Sigmoid colon (tissue), 7 donors: ENCODE results near the gene DLG1. TPM values are rescaled to one million over a fixed set of nuclear protein-coding genes. Genes with fewer than 3 reads are reported as not detected.

ENCODE experiments used
- DNase-seq: peaks from one replicate; pipeline ENCODE4 v3.0.0-alpha.2; 2019
- H3K27ac ChIP-seq, 4 donors: fragments of 200-600 bp; sonication (generic); one replicate each; pipeline ENCODE4 v1.5.1; 2016 to 2019; ENCODE audit warnings: mild to moderate bottlenecking in 1 of 4
- H3K27me3 ChIP-seq, 3 donors: fragments of 200-600 bp; sonication (generic); one replicate each; pipeline ENCODE4 v1.5.1; 2019; ENCODE audit warnings: mild to moderate bottlenecking in 1 of 3
- H3K36me3 ChIP-seq, 4 donors: fragments of 200-600 bp; sonication (generic); one replicate each; pipeline ENCODE4 v1.5.1; 2016 to 2019
- H3K4me1 ChIP-seq, 4 donors: fragments of 200-600 bp; sonication (generic); one replicate each; pipeline ENCODE4 v1.5.1; 2017 to 2019
- H3K4me3 ChIP-seq, 4 donors: fragments of 200-600 bp; sonication (generic); one replicate each; pipeline ENCODE4 v1.5.1; 2017 to 2019; ENCODE audit warnings: mild to moderate bottlenecking in 2 of 4, moderate library complexity in 1 of 4
- H3K9me3 ChIP-seq, 4 donors: fragments of 200-600 bp in 3 of 4; sonication (generic) in 3 of 4; one replicate each; pipeline versions ENCODE4 v1.5.1 to v1.6.1; 2013 to 2019
- CTCF ChIP-seq, 4 experiments: fragments of 450-650 bp in 3 of 4; fragments of 200-600 bp in 1 of 4; IDR thresholded peaks; one replicate each; pipeline ENCODE4 v1.5.1; 2016 to 2019; ENCODE audit warnings: antibody characterized with exemption in 4 of 4, mild to moderate bottlenecking in 3 of 4, moderate library complexity in 2 of 4
- EP300 ChIP-seq, 4 donors: sonication (generic); formaldehyde crosslinking; IDR thresholded peaks; one replicate each; pipeline ENCODE4 v1.6.1; 2017; ENCODE audit warnings: antibody characterized with exemption in 4 of 4
- POLR2A ChIP-seq, 2 donors: fragments of 450-650 bp; IDR thresholded peaks; one replicate each; pipeline ENCODE4 v1.6.1; 2016; ENCODE audit warnings: antibody characterized with exemption in 2 of 2, mild to moderate bottlenecking in 2 of 2, moderate library complexity in 2 of 2
- POLR2AphosphoS5 ChIP-seq, 4 donors: sonication (generic); formaldehyde crosslinking; IDR thresholded peaks; one replicate each; pipeline ENCODE4 v1.6.1; 2017; ENCODE audit warnings: antibody characterized with exemption in 4 of 4
- WGBS, 2 donors: extraction: QIAGEN DNeasy Blood & Tissue Kit; methylation state at CpG; one replicate each; pipeline ENCODE4 v1.1.7; 2013; 5-methylcytosine and 5-hydroxymethylcytosine counted together
- intact Hi-C: fragments of 100-400 bp; cut with DNase I; formaldehyde crosslinking; loops from one replicate; pipeline ENCODE4 v1.15.1; 2023
- polyA plus RNA-seq, 3 donors: library from polyadenylated mRNA; stranded (reverse); fragments of 200-250 nt; gene quantifications; one replicate each; pipeline ENCODE4 v1.2.3, GENCODE V29; 2013
- total RNA-seq, 4 donors: library from RNA; depleted of rRNA; stranded (reverse); fragments of >200 nt; gene quantifications; one replicate each; pipeline ENCODE4 v1.1.0, GENCODE V29; 2016
- donor health status: healthy with polysubstance abuse.
- donor health status: Bipolar disorder and iron deficiency.
- donor health status: healthy.

DLG1 gene
- total and polyA plus RNA-seq, 7 donors: 30.6 to 83.7 (median 64.3) TPM

GRCh38 chr3:197111685-197112084, 186.7 kb downstream of the DLG1 start:
- intact Hi-C loops: no loop called here
- H3K36me3 ChIP-seq: peaks cover 0 to 57% (median 0%) of the 10 kb centered on the region in 4 donors
- no peaks in the 10 kb centered on the region for H3K9me3 ChIP-seq

GRCh38 chr3:197105786-197106185, 192.6 kb downstream of the DLG1 start:
- no peaks in the 10 kb centered on the region for H3K9me3 ChIP-seq
- peaks cover 0 to 37% (median 0%) of the 10 kb centered on the region in 4 donors for H3K36me3 ChIP-seq
- H3K4me1 ChIP-seq: no peaks in the 10 kb centered on the region
- no peak for DNase-seq
- TF ChIP-seq POLR2A (IDR thresholded peaks at IDR 0.05) (no peak), CTCF (IDR thresholded peaks at IDR 0.05) (no peak), POLR2AphosphoS5 (IDR thresholded peaks at IDR 0.05) (no peak), EP300 (IDR thresholded peaks at IDR 0.05) (no peak)
- no peaks in the 10 kb centered on the region for H3K27me3 ChIP-seq
- WGBS, 2 donors: 94 to 95% methylated on average over 2 of the region's 2 CpGs
- no peak overlapping the region for H3K27ac ChIP-seq
- no peak overlapping the region for H3K4me3 ChIP-seq
- intact Hi-C loops: no loop called here

More at GRCh38 chr3:197111685-197112084, 186.7 kb downstream of the DLG1 start:
- DNase-seq: no peak
- no peaks in the 10 kb centered on the region for H3K4me1 ChIP-seq
- no peaks in the 10 kb centered on the region for H3K27me3 ChIP-seq
- TF ChIP-seq CTCF (IDR thresholded peaks at IDR 0.05): no peak
- TF ChIP-seq POLR2A (IDR thresholded peaks at IDR 0.05): no peak
- no peak overlapping the region for H3K27ac ChIP-seq
- H3K4me3 ChIP-seq: no peak overlapping the region

GRCh38 chr3:197104738-197105137, 193.7 kb downstream of the DLG1 start:
- no peak overlapping the region for H3K4me3 ChIP-seq
- TF ChIP-seq EP300 (IDR thresholded peaks at IDR 0.05) (no peak), POLR2AphosphoS5 (IDR thresholded peaks at IDR 0.05) (no peak), CTCF (IDR thresholded peaks at IDR 0.05) (no peak), POLR2A (IDR thresholded peaks at IDR 0.05) (no peak)
- WGBS, 2 donors: 53 to 74% methylated on average over 1 of the region's 1 CpG
- DNase-seq: no peak
- H3K27ac ChIP-seq: no peak overlapping the region
- H3K4me1 ChIP-seq: no peaks in the 10 kb centered on the region
- H3K9me3 ChIP-seq: no peaks in the 10 kb centered on the region
- peaks cover 0 to 29% (median 0%) of the 10 kb centered on the region in 4 donors for H3K36me3 ChIP-seq
- H3K27me3 ChIP-seq: no peaks in the 10 kb centered on the region
- intact Hi-C loops: no loop called here

- intact Hi-C loops: no loop called here
These were observed 194.6 kb downstream of the DLG1 start for GRCh38 chr3:197103766-197104165.

More at GRCh38 chr3:197103766-197104165, 194.6 kb downstream of the DLG1 start:
- 92 to 94% methylated on average over 1 of the region's 1 CpG for WGBS, 2 donors
- DNase-seq: no peak
- no peaks in the 10 kb centered on the region for H3K9me3 ChIP-seq
- H3K27me3 ChIP-seq: no peaks in the 10 kb centered on the region
- peaks cover 0 to 21% (median 0%) of the 10 kb centered on the region in 4 donors for H3K36me3 ChIP-seq
- no peak overlapping the region for H3K27ac ChIP-seq
- TF ChIP-seq EP300 (IDR thresholded peaks at IDR 0.05) (no peak), POLR2A (IDR thresholded peaks at IDR 0.05) (no peak), POLR2AphosphoS5 (IDR thresholded peaks at IDR 0.05) (no peak), CTCF (IDR thresholded peaks at IDR 0.05) (no peak)
- H3K4me1 ChIP-seq: no peaks in the 10 kb centered on the region
- H3K4me3 ChIP-seq: no peak overlapping the region
